Measurements from ENCODE around the gene CWF19L2. TPM values are rescaled to one million over a fixed set of nuclear protein-coding genes. Genes with fewer than 3 reads are reported as not detected.

Gene CWF19L2
- total RNA-seq (2022; extraction: Qiagen RNA extraction): 3.0 to 5.2 TPM (median 3.8 TPM) in 5 replicates

DNA sequence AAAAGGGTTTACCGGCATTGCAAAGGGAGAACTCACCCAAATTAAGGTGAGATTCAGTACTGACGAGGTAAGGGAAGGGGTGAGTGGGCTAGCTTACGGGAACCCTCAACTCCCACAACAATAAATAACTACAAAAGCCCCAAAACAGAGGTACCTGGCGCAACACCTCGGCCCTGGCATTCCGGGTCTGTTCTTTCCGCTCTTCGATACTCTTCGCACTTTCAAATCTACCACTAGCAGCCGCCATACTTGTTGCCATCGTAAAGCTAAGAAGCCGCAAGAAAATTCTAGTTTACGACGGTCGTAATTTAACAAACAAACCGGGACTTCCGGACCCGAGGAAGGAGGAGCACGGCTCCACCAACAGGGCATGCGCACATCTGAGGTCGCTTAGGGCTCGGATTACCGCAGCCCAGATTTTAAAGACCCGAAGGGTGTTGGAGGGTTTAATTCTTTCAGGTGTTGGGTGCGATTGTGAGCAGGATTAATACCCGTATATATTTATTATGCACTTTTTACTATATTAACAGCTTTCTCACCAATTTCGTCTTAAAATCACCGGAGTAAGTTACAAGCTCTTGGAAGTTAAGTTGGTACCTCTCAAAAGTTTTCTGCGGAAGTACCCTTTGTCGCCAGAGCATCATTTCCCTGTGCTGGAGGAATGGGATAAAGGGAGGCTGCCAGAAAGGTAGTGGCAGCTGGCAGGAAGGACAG is at the start of gene CWF19L2:
TSS of gene CWF19L2 (minus strand) at position 268 of the 714 bp plus-strand sequence. CDS start at position 259, 9 bp downstream.

Other genes with a start within 250 kb of the CWF19L2 start
- gene ALKBH8, start 107.9 kb upstream of the CWF19L2 start, total RNA-seq (2022; extraction: Qiagen RNA extraction): 7.1 to 9.6 TPM (median 8.3 TPM) in 5 replicates
- 0.12 to 0.42 TPM (median 0.19 TPM) in 5 replicates for gene ELMOD1, start 133.3 kb upstream of the CWF19L2 start, total RNA-seq (2022; extraction: Qiagen RNA extraction)